Vagina (tissue), 2 donors: ENCODE data around the gene NOP56.

Source experiments
- POLR2A ChIP-seq, 2 donors: fragments of 450-650 bp; IDR thresholded peaks; one replicate each; pipeline ENCODE4 v1.6.1; 2017; ENCODE audit warnings: antibody characterized with exemption in 2 of 2, mild to moderate bottlenecking in 2 of 2, moderate library complexity in 2 of 2
- TF ChIP-seq, protein P1 (sequence below), 3 experiments: fragments of 450-650 bp in 2 of 3; fragments of 200-600 bp in 1 of 3; sonication (generic) in 1 of 3; IDR thresholded peaks; one replicate each; pipeline ENCODE4 v1.5.1; 2017 to 2019; ENCODE audit warnings: antibody characterized with exemption in 3 of 3, mild to moderate bottlenecking in 2 of 3, moderate library complexity in 2 of 3

DNA sequence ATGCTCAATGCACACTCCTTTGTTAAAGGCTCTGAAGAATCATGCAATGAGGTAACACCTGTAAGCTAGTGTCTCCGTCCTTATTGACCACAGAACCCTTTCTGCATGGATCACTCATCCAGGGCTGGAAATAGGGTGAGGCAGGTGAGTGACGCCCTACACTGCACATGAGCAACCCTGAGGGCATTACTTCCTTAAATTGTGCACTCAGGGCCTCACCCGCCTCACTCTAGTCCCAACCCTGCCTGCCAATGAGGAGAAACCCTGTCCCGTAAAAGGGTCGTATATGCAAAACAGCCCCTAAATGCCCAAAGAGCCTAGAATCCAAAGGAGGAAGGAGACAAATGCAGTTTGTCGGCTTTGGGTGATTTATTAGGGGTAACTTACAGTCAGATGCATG lies 33.6 kb upstream of the NOP56 start:
- TF ChIP-seq POLR2A (IDR thresholded peaks at IDR 0.05): no peak
- TF ChIP-seq, protein P1, sequence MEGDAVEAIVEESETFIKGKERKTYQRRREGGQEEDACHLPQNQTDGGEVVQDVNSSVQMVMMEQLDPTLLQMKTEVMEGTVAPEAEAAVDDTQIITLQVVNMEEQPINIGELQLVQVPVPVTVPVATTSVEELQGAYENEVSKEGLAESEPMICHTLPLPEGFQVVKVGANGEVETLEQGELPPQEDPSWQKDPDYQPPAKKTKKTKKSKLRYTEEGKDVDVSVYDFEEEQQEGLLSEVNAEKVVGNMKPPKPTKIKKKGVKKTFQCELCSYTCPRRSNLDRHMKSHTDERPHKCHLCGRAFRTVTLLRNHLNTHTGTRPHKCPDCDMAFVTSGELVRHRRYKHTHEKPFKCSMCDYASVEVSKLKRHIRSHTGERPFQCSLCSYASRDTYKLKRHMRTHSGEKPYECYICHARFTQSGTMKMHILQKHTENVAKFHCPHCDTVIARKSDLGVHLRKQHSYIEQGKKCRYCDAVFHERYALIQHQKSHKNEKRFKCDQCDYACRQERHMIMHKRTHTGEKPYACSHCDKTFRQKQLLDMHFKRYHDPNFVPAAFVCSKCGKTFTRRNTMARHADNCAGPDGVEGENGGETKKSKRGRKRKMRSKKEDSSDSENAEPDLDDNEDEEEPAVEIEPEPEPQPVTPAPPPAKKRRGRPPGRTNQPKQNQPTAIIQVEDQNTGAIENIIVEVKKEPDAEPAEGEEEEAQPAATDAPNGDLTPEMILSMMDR (IDR thresholded peaks at IDR 0.05): no peak
